ENCODE results near the gene TYROBP.
"Not testable (repeated sequence)": the region's sequence is repeated elsewhere in the genome, so short reads cannot be mapped to it uniquely, and the experiment has no call there.

Gene TYROBP

DNA sequence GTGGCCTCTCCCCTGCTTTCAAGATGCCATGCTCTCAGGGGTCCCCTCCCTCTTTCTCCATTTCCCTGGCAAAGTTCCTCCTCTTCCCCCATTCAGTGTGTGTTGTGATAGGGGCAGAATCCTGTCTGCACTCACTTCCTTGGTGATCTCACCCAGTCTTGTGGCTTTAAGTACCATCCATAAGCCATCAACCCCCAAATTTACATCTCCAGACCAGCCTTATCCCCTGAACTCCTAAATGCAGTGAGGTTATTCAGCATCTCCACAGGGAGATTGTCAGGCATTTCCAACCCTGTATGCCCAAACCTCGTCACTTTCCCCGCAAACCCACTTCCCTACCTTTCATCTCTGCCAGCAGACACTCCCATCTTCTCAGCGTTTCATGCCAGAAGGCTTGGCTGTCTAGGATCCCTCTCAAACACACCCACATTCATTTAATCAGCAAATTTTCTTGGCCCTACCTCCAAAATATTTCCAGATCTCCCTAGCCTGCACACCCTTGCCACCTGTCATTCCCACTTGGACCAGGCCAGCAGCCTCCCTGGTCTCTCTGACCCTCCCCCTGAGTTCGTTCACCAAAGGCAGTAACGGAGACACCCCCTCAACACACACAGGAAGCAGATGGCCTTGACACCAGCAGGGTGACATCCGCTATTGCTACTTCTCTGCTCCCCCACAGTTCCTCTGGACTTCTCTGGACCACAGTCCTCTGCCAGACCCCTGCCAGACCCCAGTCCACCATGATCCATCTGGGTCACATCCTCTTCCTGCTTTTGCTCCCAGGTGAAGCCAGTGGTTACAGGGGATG is 6.0 kb downstream of the TYROBP start, which contains the start of gene HCST:
HCST (plus strand) TSS at position 676 of the 808 bp plus-strand sequence; CDS start at position 741, 65 bp downstream.
- peak in 1 of 2 donors; percentile 26 for DNase-seq (ENCODE audit: low read depth in 1 of 2, low spot score in 1 of 2)

DNA sequence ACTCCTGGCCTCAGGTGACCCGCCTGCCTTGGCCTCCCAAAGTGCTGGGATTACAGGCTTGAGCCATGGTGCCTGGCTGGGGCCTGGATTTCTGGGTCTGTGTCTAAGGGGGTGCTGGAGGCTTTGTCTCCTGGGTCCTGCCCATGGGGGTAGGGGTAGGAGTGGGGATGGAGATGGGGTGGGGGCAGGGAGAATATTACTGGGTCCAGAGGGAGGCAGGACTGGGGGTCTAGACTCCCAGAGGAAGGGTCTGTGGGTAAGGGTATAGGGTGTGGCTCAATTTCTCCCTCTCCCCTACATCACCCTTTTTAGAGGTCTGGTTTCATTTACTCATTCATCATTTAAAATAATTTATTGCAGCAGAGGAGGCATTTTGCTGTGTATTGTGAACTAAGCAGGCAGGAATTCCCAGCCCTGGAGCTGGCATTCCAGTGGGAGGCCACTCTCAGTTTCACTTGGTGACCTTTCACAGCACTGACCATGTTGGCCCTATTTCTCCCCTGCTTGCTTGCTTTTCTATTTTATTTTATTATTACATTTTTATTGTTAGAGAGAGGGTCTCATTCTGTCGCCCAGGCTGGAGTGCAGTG is 6.9 kb downstream of the TYROBP start:
- no peak for DNase-seq (ENCODE audit: low read depth in 1 of 2, low spot score in 1 of 2)

DNA sequence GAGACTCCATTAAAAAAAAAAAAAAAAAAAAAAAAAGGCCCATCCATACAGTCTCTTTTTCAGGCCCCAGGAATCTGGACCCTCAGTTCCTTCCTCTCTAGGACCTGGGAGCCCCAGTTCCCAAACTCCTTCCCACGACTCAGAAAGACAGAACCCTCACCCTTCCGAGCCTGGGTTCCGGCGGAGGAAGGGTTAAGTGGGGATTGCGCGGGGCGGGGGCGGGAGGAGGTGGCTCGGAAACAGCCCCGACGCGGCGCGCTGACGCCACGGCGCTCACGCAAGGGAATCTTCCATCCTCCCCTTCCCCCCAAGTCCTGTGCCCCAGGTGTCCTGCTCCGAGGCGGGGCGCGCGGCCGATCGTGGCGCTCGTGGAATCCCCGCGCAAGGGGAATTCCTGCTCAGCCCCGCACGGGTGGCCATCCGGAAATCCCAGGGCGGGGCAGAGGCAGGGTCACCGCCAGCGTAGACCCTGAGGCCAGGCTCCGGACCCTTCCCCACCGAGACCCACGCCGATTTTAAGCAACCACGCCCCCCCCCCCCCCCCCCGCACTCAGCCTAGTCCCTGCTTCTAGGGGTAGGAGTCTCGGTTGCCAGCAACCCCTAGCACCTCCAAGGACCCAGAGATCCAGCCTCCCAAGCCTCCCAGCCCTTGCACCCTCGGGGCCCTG is 8.4 kb downstream of the TYROBP start:
- DNase-seq (ENCODE audit: low read depth in 1 of 2, low spot score in 1 of 2): peak; percentile 75 to 78

DNA sequence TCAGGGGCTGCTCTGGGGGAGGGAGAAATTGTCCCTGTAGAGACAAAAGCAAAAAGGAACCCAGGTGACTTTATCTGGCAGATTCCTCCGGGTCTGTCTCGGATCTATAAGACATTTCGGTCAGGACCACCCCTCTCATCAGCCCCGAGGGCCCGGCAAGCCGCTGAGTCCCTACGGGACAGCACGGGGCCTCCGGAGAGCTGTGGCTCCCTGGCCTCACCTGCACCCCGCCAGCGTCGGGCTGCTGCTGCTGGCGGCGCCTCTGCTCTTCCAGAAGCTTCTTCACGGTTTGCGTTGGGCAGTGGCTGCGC is 9.6 kb downstream of the TYROBP start:
- no peak for DNase-seq (ENCODE audit: low read depth in 1 of 2, low spot score in 1 of 2)

DNA sequence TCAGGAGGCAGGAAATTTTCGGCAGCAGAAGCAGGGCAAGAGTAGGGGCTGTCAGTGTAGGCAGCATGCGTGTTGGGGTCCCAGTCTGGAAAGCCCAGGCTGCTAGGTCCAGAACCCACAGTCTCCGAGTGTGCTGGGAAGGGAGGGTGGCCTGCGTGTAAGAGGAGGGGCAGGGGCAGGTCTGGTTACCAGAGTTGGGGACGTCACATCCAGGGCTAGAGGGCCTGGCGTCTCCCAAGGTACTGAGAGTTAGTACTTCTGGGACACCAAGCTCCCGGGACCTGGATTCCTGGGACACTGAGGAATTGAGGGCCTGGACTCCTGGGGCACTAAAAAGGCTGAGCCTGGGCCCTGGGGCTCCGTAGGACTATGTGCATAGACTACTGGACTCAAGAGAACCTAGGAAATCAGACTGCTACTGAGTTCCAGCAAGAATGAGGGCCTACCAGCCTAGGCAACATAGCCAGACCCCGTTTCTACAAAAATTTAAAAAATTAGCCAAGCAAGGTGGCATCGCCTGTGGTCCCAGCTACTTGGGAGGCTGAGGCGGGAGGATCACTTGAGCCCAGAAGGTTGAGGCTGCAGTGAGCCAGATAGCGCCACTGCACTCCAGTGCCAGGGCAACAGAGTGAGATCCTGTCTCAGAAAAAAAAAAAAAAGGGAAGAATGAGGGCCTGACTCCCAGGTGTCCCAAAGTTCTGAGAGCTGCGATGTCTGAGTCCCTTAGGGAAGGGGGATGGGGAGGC is 10.2 kb downstream of the TYROBP start:
- no peak for DNase-seq (ENCODE audit: low read depth in 1 of 2, low spot score in 1 of 2)

DNA sequence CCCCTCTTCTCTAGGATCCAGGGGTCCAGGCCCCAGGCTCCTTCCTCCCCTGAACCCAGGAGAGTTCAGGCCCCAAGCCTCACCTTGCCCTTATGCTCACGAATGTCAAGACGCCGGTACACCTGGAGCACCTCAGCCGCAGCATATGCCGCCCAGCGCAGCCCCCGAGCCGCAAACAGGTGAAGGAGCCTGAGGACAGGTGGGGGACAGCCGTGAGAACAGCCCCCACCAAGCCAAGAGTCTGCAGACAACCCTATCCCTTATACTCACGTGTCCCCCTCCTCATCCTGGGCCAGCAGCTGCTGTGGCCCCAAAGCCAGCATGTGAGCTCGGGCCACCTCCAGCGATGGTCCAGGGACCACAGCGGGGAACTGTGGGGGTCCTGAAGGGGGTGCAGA is 11.5 kb downstream of the TYROBP start:
- DNase-seq (ENCODE audit: low read depth in 1 of 2, low spot score in 1 of 2): no peak

DNA sequence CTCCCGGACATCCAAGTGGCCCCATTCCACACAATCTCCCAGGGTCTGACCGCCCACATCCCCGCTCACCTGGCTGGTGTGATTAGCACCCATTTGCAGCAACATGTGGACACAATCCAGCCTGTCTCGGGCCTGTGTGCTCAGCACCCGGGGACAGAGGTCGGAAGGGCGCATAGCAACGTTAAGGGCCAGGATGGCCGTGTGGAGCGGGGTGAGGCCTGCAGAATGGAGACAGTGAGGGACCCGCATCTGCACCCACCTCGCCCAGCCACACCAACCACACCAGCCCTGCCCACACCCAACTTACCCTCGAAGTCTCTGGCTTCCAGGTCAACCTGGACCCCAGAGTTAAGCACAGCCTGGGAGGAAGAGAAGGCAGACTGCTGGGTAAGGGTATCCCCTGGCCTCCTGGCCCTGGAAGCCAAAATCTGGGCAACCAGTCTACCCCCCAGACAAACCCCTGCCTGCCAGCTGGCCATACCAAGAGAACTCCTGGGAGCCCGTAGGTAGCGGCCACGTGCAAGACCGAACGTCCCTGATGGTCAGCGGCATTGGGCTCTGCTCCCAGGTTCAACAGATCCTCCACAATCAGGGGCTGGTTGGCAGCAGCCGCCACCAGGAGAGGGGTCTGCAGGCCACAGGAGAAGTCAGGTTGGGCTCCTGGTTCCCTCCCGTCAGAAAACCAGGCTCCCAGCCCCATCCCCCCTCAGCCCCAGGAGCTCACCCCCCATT is 12.0 kb downstream of the TYROBP start:
- DNase-seq (ENCODE audit: low read depth in 1 of 2, low spot score in 1 of 2): no peak

DNA sequence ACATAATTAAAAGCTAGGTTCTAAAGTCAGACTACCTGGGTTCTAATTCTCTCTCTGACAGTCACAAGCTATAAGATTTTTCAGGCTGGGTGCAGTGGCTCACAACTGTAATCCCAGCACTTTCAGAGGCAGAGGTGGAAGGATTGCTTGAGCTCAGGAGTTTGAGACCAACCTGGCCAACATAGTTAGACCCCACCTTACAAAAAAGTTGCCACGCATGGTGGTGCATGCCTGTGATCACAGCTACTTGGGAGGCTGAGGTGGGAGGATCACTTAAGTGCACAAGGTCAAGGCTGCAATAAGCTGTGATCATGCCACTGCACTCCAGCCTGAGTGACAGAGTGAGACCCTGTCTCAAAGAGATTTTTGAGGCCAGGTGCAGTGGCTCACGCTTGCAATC is 13.8 kb downstream of the TYROBP start:
- DNase-seq (ENCODE audit: low read depth in 1 of 2, low spot score in 1 of 2): no peak

DNA sequence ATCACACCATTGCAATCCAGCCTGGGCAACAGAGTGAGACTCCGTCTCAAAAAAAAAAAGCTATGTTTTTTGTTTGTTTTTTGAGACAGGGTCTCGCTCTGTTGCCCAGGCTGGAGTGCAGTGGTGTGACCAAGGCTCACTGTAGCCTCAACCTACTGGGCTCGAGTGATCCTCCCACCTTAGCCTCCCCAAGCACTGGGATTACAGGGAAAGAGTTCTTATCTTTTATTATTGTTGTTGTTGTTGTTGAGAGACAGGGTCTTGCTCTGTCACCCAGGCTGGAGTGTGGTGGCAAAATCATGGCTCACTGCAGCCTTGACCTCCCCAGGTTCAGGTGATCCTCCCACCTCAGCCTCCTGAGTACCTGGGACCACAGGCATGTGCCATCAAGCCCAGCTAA is 16.3 kb downstream of the TYROBP start:
- not testable (repeated sequence) for DNase-seq (ENCODE audit: low read depth in 1 of 2, low spot score in 1 of 2)

DNA sequence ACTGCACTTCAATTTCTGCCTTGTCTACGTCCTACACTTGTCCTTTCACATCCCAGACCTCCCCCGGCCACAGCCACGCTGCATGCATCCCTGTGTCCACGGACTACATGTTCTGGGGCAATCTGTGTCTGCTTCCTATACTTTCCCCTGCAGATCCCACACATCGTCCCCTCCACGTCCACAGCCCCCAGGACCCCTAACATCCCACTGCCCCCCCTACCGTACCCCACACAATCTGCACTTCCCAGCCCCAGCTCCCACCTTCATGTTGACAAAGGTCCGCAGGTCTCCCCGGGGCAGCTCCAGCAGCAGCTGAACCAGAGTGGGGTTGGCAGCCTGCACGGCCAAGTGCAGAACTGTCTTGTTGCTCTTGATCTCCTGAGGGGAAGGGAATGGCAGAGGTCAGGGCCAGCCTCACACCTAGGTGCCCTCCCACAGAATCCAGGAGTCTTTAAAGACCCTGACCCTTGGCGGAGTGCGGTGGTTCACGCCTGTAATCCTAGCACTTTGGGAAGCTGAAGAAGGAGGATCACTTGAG is 17.9 kb downstream of the TYROBP start:
- DNase-seq (ENCODE audit: low read depth in 1 of 2, low spot score in 1 of 2): peak in 1 of 2 donors; percentile 21

DNA sequence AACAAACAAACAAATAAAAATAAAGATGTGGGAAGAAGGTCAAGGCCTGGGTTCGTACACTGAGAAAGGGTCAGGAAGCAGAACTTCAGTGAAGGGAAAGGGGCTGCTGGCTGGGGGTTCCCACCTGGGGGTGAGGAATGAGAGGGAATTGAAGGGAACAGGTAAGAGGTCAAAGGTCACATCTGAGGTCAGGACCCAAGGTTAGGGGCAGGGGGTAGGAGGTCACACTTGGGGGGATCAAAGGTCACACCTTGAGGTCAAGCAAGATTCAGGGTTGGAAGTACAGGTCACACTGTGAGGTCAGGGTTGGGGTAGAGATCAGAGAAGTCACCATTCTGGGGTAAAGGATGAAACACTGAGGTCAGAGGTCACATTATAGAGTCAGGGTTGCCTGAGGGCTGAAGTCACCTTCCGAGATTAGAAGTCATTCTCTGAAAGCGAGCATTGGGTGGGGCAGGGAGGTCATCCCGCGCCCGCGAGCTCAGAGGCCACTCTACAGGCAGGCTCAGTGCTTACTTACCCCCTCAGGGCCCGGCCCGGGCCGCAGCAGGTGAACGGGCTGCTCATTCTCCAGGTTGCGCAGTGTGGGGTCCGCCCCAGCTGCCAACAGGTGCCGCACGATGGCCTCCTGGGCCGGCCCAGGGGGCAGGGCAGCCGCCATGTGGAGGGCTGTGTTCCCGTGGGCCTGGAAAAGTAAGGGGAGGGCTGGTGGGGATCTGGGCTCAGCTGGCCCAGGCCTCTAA is 18.6 kb downstream of the TYROBP start:
- peak in 1 of 2 donors; percentile 15 for DNase-seq (ENCODE audit: low read depth in 1 of 2, low spot score in 1 of 2)

DNA sequence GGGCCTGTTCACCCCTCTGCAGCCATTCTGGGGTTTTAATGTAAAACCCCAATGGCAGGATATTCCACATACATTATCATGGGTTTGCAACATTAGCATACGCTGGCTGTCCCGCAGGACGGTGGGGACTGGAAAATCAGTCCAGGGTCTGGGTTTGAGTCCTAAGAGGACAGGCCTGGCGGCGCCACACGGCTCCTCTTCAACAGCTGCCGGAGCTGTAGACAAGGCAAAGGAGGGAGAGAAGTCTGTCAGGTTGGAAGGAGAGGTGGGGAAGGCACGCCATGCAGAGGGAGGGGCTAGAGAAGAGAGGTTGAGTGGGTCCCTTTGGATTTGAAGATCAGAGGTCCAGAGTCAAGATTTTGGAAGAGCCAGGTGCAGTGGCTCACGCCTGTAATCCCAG is 19.7 kb downstream of the TYROBP start:
- DNase-seq (ENCODE audit: low read depth in 1 of 2, low spot score in 1 of 2): no peak

DNA sequence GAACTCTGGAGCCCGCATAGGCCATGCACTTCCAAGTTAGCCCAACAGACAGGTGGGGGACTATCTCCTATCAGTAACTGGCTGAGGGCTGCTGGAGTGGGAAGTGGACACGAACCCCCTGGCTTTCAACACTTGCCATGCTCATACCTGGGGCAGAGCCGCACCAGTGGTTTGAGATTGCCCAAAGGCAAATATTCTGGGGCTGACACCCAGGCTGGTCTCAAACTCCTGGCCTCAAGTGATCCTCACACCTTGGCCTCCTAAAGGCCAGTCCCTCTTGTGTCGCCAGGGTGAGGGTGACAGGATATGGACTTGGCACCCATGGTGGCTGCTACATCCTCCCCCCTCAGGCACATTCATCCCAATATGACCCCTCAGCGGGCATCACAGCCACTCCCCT is 20.9 kb downstream of the TYROBP start:
- no peak for DNase-seq (ENCODE audit: low read depth in 1 of 2, low spot score in 1 of 2)

DNA sequence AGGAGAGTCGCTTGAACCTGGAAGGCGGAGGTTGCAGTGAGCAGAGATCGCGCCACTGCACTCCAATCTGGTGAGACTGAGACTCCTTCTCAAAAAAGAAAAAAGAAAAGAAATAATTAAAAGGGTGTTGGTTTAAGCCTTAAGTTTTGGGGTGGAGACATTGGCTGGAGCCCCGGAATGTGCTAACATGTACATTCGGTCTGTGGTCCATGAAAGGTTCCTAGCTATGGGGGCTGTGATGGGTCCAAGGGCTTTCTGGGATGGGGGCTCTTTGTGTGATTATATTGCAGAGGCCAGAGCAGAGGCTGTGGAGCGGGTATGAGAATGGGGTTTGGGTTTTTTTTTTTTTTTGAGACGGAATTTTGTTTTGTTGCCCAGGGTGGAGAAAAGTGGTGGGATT is 22.2 kb downstream of the TYROBP start:
- DNase-seq (ENCODE audit: low read depth in 1 of 2, low spot score in 1 of 2): no peak

DNA sequence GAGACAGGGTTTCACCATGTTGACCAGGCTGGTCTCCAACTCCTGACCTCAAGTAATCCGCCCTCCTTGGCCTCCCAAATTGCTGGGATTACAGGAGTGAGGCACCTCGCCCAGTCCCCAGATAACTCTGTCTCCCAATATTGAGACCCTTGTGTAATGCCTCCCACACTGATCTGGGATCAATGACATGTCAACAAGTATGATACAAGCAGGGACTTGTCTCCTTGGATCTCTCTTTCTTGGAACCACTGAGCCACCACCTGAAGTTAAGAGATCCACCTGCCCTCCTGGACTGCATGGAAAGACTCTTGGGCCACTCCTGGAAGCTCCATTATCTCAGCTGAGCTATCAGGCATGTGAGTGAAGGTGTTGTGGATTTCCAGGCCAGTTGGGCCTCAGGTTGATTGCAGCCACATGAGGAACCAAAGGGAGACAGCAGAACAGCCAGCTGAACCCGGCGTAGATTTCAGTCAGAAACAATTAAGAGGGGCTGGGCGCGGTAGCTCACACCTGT is 22.8 kb downstream of the TYROBP start:
- peak in 1 of 2 donors; percentile 15 for DNase-seq (ENCODE audit: low read depth in 1 of 2, low spot score in 1 of 2)

DNA sequence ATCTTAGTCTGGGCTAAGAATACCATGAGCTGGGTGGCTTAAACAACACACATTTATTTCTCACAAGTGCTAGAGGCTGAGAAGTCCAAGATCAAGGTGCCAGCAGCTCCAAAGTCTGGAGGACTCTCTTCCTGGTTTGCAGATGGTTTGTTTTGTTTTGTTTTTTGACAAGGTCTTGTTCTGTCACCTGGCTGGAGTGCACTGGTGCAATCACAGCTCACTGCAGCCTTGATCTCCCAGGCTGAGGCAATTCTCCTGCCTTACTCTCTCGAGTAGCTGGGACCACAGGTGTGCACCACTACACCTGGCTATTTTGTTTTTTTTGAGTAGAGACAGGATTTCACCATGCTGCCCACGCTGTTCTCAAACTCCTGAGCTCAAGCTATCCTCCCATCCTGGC is 24.2 kb downstream of the TYROBP start:
- no peak for DNase-seq (ENCODE audit: low read depth in 1 of 2, low spot score in 1 of 2)

DNA sequence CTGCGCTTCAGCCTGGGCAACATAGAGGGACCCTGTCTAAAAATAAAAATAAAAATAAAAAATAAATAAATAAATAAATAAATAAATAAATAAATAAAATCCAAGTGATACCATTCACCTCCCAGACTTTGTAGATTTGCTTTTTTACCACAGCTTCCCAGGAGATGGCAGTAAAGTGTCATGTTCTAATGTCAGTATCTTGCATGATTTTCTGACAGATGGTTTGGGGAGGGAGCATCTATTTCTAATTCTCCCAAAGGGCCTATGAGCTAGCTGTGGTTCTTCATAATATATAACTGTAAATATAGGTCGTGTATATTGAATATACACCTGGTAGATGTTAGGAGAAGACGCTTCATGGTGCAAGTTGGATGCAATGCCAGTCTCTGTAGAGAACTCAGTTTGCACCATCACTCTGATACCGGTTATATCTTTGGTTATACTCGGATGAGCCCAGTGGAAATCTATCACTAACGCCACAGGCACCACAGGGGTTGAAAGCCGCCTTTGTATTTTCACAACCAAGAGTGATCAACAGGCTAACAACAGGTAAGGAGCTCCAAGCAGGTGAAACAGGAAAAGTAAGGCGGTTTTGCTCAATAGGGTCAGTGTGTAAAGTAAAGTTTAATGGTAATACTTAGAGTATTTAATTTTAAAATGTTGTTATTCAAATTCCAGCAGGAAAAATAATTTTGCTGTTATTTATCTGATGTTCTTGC is 25.8 kb downstream of the TYROBP start:
- no peak for DNase-seq (ENCODE audit: low read depth in 1 of 2, low spot score in 1 of 2)

DNA sequence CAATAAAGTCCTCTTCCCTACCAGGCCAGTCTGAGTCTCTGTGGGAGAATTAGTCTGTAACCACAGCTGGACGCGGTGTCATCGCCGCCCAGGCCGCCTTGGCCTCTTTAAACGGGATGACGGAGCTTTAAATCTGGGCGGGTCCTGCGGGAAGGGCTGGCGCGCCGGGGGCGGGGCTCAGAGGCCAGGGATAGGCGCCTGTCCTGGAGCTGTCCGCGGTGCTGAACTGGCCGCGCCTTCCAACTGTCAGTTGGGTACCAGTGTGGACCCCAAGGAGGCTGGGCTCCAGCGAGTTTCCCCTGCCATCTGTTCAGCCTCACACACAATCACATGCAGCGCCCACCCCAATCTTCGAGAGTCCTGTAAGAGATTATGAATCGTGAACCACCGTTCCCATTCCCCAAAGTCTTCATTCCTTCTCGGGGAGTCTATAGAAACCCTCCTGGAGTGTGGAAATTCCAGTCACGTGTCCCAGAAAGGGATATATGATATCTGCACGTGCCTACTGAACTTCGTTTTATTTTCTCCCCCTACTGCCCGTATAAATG is 28.3 kb downstream of the TYROBP start:
- peak; percentile 38 to 62 for DNase-seq (ENCODE audit: low read depth in 1 of 2, low spot score in 1 of 2)

DNA sequence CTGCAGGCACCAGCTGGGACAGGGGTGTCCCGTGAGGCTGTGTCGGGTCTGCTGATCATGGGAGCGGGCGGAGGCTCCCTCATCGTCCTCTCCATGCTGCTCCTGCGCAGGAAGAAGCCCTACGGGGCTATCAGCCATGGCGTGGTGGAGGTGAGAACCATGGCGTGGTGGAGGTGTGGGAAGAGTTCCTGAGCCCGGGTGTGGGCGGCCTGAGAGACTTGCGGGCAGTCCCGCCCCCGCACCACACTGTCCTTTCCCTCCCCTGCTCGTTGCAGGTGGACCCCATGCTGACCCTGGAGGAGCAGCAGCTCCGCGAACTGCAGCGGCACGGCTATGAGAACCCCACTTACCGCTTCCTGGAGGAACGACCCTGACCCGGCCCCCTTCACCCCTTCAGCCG is 29.0 kb downstream of the TYROBP start:
- no peak for DNase-seq (ENCODE audit: low read depth in 1 of 2, low spot score in 1 of 2)

Data from stimulated activated CD4-positive, alpha-beta T cell treated with anti-CD3 and anti-CD28 coated beads, Interleukin-15, amount 100 ng/mL, for 1 hour (primary cell).